ENCODE data around the gene ELF5. TPM values are rescaled to one million over a fixed set of nuclear protein-coding genes. Genes with fewer than 3 reads are reported as not detected.

ELF5 gene
- total RNA-seq, 1 experiment from 2014 or later = not detected

GRCh38 chr11:34441814-34442213, 71.8 kb downstream of the ELF5 start:
- H3K36me3 ChIP-seq (replicated peaks; ENCODE audit: control insufficient read depth, insufficient read depth, low read length) = no peaks in the 10 kb centered on the region
- no peaks in the 10 kb centered on the region for H3K27me3 ChIP-seq (ENCODE audit: control insufficient read depth, insufficient read depth, low read length)
- no peak for DNase-seq
- H3K4me3 ChIP-seq (ENCODE audit: insufficient read depth, low read depth, low read length) = no peak overlapping the region

- no peak for DNase-seq
- no peaks in the 10 kb centered on the region for H3K36me3 ChIP-seq (replicated peaks; ENCODE audit: control insufficient read depth, insufficient read depth, low read length)
- no peak overlapping the region for H3K4me3 ChIP-seq (ENCODE audit: insufficient read depth, low read depth, low read length)
- no peaks in the 10 kb centered on the region for H3K27me3 ChIP-seq (ENCODE audit: control insufficient read depth, insufficient read depth, low read length)
Measured at GRCh38 chr11:34439610-34440198, 73.9 kb downstream of the ELF5 start.

GRCh38 chr11:34438529-34439507, 74.8 kb downstream of the ELF5 start, which contains the start of gene CAT:
Gene CAT (plus strand): TSS chr11:34438934. CDS start chr11:34439014, 80 bp downstream.
- H3K36me3 ChIP-seq (replicated peaks; ENCODE audit: control insufficient read depth, insufficient read depth, low read length) = no peaks in the 10 kb centered on the region
- DNase-seq = peak; percentile 29
- H3K4me3 ChIP-seq (ENCODE audit: insufficient read depth, low read depth, low read length) = no peak within 1 kb of the TSS
- H3K27me3 ChIP-seq (ENCODE audit: control insufficient read depth, insufficient read depth, low read length) = no peaks in the 10 kb centered on the region

GRCh38 chr11:34437224-34438125, 76.1 kb downstream of the ELF5 start:
- DNase-seq = no peak
- H3K4me3 ChIP-seq (ENCODE audit: insufficient read depth, low read depth, low read length) = no peak overlapping the region
- no peaks in the 10 kb centered on the region for H3K36me3 ChIP-seq (replicated peaks; ENCODE audit: control insufficient read depth, insufficient read depth, low read length)
- H3K27me3 ChIP-seq (ENCODE audit: control insufficient read depth, insufficient read depth, low read length) = no peaks in the 10 kb centered on the region

- Histone ChIP-seq H3K27me3 (ENCODE audit: control insufficient read depth, insufficient read depth, low read length) (no peaks in the 10 kb centered on the region), H3K36me3 (replicated peaks; ENCODE audit: control insufficient read depth, insufficient read depth, low read length) (no peaks in the 10 kb centered on the region), H3K4me3 (ENCODE audit: insufficient read depth, low read depth, low read length) (no peak overlapping the region)
- DNase-seq = no peak
Measured at GRCh38 chr11:34433899-34434298, 79.7 kb downstream of the ELF5 start.

GRCh38 chr11:34432822-34433221, 80.8 kb downstream of the ELF5 start:
- no peak overlapping the region for H3K4me3 ChIP-seq (ENCODE audit: insufficient read depth, low read depth, low read length)
- H3K27me3 ChIP-seq (ENCODE audit: control insufficient read depth, insufficient read depth, low read length) = no peaks in the 10 kb centered on the region
- no peak for DNase-seq
- H3K36me3 ChIP-seq (replicated peaks; ENCODE audit: control insufficient read depth, insufficient read depth, low read length) = no peaks in the 10 kb centered on the region

GRCh38 chr11:34431979-34432378, 81.6 kb downstream of the ELF5 start:
- Histone ChIP-seq H3K36me3 (replicated peaks; ENCODE audit: control insufficient read depth, insufficient read depth, low read length) (no peaks in the 10 kb centered on the region), H3K27me3 (ENCODE audit: control insufficient read depth, insufficient read depth, low read length) (no peaks in the 10 kb centered on the region), H3K4me3 (ENCODE audit: insufficient read depth, low read depth, low read length) (no peak overlapping the region)
- DNase-seq = no peak

Other genes with a start within 250 kb of the ELF5 start
- 9.3 and 12.2 TPM in 2 replicates for gene ABTB2, start 155.8 kb downstream of the ELF5 start, total RNA-seq (2014; rRNA removed; shearing (Covaris generic))
- not detected in 2 replicates for gene CAT, start 74.9 kb downstream of the ELF5 start, total RNA-seq (2014; rRNA removed; shearing (Covaris generic))
- 1.4 TPM in 1 of 2 replicates, not detected in the other for gene EHF, start 107.3 kb upstream of the ELF5 start, total RNA-seq (2014; rRNA removed; shearing (Covaris generic))

All from H7 (cell line).